HG03103 (cell line): Measurements from ENCODE around the gene BCL6.

Experiments
- ATAC-seq: cut with Tn5 transposase; IDR thresholded peaks from one replicate; pipeline ENCODE4 v1.9.1; 2021; ENCODE audit warnings: low read depth; ENCODE audit not compliant: unreplicated experiment

Gene BCL6

GRCh38 chr3:187745201-187746058, at the start of gene BCL6:
Gene BCL6 (minus strand): TSS chr3:187745468. CDS start chr3:187733693, 11,775 bp downstream.
- ATAC-seq, result peak; percentile 66

- ATAC-seq, result no peak
Measured at GRCh38 chr3:187794731-187795130, 49.5 kb upstream of the BCL6 start.

DNA sequence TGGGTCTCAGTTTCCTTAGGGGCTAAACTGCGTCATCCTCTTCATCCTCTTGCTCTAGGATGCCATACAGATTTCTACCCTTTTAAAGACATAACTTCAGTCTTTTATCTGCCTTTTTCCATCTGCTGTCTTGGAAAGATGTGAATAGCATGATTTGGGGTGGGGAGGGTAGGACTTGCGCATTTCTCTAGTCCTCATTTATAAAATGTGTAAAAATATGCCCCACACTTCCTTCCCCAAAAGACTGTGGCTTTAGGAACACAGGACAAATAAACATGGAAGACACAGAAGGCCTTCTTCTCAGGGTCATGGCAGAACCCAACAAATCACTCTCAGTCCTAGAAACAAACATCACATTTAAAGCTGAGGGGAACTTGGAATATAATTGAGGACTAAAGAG, 48.4 kb upstream of the BCL6 start:
- no peak for ATAC-seq

GRCh38 chr3:187792521-187792920, 47.3 kb upstream of the BCL6 start:
- ATAC-seq, result no peak

DNA sequence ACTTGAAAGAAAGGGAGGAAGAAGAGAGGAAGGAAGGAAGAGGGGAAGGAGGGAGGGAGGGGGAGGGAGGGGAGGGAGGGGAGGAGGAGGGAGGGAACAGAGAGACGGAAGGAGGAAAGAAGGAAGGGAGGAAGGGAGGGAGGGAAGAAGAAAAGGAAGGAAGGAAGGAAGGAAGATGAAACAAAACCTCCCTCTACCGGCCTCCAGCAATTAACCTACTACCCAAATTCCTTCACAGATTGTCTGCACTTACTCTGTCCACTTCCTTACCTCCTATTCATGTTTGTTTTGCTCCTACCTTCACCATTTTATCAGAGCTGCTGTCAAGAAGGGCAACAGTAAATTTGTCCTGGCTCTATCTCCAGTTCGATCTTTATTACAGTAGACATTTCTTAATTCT, 44.6 kb upstream of the BCL6 start:
- ATAC-seq, result no peak

- no peak for ATAC-seq
Measured at GRCh38 chr3:187788984-187789857, 44.0 kb upstream of the BCL6 start.

DNA sequence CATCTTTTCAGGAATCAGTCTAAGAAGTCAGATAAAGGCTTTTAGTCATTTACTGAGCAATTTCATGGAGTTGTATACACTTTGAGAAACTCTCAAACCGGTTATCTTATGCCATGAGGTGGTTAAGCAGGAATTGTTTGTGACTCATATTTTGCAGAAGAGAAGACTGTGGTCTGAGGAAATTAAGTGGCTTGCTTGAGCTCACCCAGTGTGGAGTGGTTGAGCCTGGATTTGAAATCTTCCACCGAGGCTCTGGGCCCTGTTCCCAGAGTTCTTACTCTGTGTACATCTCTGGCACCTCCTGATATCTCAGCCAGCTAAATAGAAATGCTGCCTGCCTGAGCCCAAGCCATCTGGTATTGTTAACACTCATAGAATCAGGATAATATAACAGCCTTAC, 37.8 kb upstream of the BCL6 start:
- no peak for ATAC-seq

DNA sequence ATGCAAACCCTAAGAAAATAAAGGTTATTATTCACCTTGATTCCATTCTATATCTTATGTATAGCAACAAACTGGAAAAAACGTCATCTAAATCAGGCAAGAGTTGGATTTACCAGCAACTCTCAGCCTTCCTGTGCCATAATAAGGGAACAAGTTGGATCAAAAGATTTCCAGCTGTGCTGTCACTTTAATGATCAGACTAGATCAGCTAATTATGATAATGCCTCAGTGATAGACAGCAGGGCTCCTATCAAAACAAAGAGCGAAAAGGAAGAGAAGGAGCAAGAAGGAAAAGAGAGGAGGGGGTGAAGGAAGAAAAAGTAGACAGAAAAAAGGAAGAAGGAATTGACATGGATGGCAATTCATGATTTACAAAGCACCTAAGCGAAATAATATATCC, 36.7 kb upstream of the BCL6 start:
- ATAC-seq, result no peak

GRCh38 chr3:187781001-187781400, 35.7 kb upstream of the BCL6 start:
- no peak for ATAC-seq

- ATAC-seq, result no peak
Measured at GRCh38 chr3:187778726-187779125, 33.5 kb upstream of the BCL6 start.

GRCh38 chr3:187777331-187777941, 32.2 kb upstream of the BCL6 start:
- ATAC-seq, result peak; percentile 32

- ATAC-seq, result no peak
Measured at GRCh38 chr3:187775549-187775948, 30.3 kb upstream of the BCL6 start.

DNA sequence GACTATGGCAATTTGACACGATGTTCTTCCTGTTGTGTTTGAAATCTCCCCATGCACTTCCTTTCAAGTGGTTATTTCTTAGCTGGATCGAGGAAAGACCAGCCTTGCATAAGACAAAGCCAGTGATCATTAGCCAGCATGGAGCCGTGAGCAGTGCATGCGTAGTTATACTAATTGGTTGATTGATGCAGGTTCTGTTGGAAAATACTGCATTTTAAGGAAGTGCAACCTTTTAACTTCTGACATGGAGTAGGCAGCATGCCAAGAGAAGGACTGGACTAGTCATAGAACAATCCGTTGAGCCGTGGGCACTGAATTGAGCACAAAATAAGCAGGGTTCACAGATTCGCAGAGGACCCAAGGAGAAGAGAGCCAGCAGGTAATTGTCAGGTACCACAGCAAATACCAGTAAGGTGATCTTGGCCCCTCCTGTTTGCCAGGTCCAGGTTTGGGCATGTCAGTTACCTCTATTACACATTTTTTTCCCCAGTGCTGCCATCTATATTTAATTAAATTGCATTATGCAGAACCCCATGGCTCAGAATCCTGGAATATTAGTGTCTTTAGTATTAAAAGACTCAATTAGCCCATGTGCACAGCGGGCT, 29.0 kb upstream of the BCL6 start:
- ATAC-seq, result no peak

GRCh38 chr3:187773233-187774184, 28.2 kb upstream of the BCL6 start:
- ATAC-seq, result peak; percentile 70

DNA sequence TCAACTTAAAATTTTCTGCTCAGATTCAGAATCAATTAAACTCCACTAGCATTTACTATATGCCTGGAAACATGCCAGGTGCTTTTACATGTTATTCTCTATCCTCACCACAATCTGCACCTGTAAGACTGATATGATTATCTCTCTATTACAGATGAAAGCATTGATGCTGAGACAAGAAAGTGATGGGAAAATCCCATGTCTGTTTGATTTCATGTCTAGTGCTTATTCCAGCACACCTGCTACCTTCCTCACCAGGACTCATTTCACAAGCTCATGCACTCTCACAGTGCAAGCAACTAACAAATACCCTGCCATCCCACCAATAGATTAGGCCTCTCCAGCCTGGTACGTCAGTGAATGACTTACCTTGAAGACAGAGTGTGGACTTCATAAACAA, 25.0 kb upstream of the BCL6 start:
- ATAC-seq, result peak; percentile 29

DNA sequence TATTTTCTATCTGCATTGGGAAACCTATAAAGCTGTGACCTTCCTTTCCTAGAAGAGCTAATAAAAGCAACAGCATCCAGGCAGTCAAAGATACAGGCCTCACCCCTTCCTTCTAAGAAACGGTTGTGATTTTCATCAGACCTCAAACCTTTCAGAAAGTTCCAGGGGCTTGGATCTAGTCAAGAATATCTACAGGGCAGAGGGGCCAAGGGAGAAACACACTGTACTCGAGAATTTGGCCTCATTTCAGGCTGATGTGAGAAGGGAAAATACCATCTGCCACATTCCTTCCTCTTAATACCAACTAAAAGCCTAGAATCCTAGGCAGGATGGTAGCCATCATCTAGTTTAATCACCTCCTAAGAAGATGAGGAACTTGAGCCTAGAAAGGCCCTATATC, 24.5 kb upstream of the BCL6 start:
- no peak for ATAC-seq

DNA sequence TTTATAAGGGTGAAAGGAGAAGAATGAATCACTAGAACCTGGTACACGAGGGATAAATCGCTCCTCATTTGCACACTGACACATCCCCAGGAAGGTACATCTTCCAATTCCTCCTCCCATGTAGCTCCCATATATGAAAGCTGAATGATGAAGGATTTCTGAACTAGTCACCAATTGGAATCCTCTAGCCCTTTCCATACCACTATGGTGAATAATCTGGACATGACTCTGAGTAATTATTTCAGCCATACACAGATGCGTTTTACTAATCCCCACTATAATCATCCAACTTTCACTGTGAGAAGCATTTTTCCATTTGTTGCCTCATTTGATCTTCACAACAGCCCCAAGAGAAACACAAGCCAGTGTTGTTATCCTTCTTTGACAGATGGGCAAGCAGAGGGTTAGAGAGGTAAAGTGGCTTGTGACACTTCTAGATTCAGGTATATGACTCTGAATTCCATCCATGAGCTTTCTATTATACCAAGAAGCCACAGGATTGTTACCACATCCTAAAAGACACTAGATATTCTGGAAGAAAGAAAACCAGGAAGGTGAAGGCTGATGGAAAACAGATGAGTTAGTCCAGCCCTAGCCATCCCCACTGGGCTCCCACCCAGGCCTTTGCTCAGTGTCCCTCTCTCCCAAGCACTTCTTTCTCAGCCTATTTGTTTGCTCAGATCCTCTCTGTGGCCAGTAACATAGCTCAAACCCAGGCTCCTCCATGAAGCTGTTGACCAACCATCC, 22.2 kb upstream of the BCL6 start:
- no peak for ATAC-seq

DNA sequence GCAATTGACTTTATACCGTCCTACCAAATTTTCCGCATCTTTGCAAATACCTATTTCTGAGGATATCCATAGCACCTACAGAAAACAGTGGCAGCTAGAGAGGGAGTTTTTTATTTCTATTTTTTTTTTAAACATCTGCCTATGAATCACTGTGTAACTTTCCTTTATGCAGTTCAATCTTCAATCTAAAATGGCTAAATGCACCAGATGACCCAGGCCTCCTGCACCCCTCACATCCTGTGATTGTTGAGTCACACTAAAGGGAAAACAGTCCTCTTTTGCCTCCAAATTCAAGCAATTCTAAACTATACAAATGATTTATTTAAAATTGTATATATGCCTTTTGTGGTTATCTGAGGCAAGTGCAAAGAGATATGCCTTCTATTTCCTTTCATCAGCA, 20.1 kb upstream of the BCL6 start:
- ATAC-seq, result no peak
